A549 treated with AZD9567 at 1 μM for 4 hours (cell line): ENCODE data around the gene FGFBP1. TPM values are rescaled to one million over a fixed set of nuclear protein-coding genes. Genes with fewer than 3 reads are reported as not detected.

Source experiments
- total RNA-seq: library from RNA; stranded (reverse); fragments of 200-300 nt; extraction: Qiagen RNA extraction; gene quantifications from 5 replicates; pipeline ENCODE4 v1.2.3, GENCODE V29; 2022; ENCODE audit not compliant: insufficient read depth

Gene FGFBP1
- total RNA-seq: 2.2 to 6.8 TPM (median 2.3 TPM) in 5 replicates

DNA sequence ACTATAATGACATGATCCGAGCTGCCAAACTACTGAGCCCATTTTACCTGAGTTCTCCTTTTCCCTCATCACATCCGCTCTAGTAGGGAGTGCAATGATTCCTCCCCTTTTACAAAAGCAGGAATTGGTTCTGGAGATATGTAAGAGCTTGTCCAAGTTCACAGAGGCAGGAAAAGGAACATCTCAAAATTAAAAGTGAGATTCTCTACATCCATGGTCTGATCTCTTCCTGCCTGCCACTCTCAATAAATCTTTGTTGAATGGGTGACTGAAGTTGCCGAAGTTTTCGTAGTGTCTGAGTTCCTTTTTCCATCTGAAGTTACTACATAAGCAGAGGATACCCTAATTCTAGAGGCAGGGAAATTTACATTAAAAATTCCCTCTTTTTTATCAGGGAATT lies at the start of gene FGFBP1:
TSS of gene FGFBP1 (minus strand) at position 101 of the 400 bp plus-strand sequence. CDS start 2,108 bp downstream, outside the sequence.

DNA sequence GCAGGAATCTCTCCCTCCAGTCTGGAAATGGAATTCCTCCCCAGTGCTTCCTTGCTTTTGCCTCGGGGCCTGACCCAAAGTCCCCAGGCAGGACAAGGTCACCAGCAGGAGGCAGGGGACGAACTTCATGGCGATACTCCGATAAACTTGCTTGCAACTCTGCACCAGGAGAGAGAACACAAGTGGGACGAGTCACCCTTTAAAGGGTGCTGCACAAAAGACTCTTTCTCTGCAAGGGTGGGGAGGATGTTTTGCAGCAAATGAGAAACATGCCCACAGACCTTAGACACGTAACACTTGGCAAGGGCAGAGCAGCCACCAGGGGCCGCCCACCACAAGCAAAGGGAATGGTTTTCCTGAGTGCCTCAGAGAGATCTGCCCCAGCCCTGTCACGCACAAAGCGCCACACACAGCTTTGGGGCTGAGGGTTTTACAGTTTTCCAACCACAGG lies 24.5 kb upstream of the FGFBP1 start, which contains the start of gene FGFBP2:
TSS of gene FGFBP2 (minus strand) at position 175 of the 451 bp plus-strand sequence. CDS start at position 129, 46 bp downstream.

Other genes with a start within 250 kb of the FGFBP1 start
- gene BST1, start 235.7 kb downstream of the FGFBP1 start, total RNA-seq: 15.0 to 18.2 TPM (median 15.2 TPM) in 5 replicates
- gene CD38, start 160.4 kb downstream of the FGFBP1 start, total RNA-seq: 6.3 to 14.3 TPM (median 10.8 TPM) in 5 replicates
- gene FGFBP2, start 24.4 kb upstream of the FGFBP1 start, total RNA-seq: 0.12 to 0.17 TPM (median 0.13 TPM) in 3 of 5 replicates, not detected in the others
- 0.20 to 0.97 TPM (median 0.27 TPM) in 5 replicates for gene PROM1, start 145.3 kb upstream of the FGFBP1 start, total RNA-seq